ENCODE data around the gene FALEC.

- no peak for TF ChIP-seq CTCF (IDR thresholded peaks at IDR 0.05)
- TF ChIP-seq POLR2A (IDR thresholded peaks at IDR 0.05; ENCODE audit: low read length) = no peak
Observed at GRCh38 chr1:150513351-150513791, 2.2 kb upstream of the FALEC start.
